AG04450 (cell line): Measurements from ENCODE around the gene ADAMTS16. TPM values are rescaled to one million over a fixed set of nuclear protein-coding genes. Genes with fewer than 3 reads are reported as not detected.

ENCODE experiments used
- CTCF ChIA-PET: fragments of 300-600, 350-600 bp; formaldehyde crosslinking; extraction: SDS; loops from one replicate; lab custom pipeline; 2022; ENCODE audit warnings: antibody characterized with exemption, inconsistent platforms; lab: Charles Lee
- POLR2A ChIA-PET: fragments of 350-600 bp; formaldehyde crosslinking; extraction: SDS; loops from one replicate; lab custom pipeline; 2021; ENCODE audit warnings: antibody characterized with exemption, inconsistent platforms; lab: Yijun Ruan, JAX
- DNase-seq: peaks from one replicate; pipeline ENCODE4 v3.0.0-alpha.2; 2011; ENCODE audit warnings: low read depth, low spot score
- H3K27ac ChIP-seq: one replicate; pipeline ENCODE4 v1.5.1; 2012; ENCODE audit warnings: low read depth, low read length, control low read depth
- H3K27me3 ChIP-seq: one replicate; pipeline ENCODE4 v1.6.0; 2012; ENCODE audit warnings: low read length; ENCODE audit not compliant: control insufficient read depth, insufficient read depth
- H3K4me3 ChIP-seq: 2 replicates; pipeline ENCODE4 v1.5.1; 2011; ENCODE audit warnings: mild to moderate bottlenecking, low read depth, low read length, control low read depth
- H3K9me3 ChIP-seq: 2 replicates; pipeline ENCODE4 v1.5.1; 2012; ENCODE audit warnings: low read length; ENCODE audit not compliant: control insufficient read depth, insufficient read depth
- polyA plus RNA-seq: library from polyadenylated mRNA; depleted of rRNA; stranded (reverse); fragments of >200 nt; gene quantifications from 2 replicates; pipeline ENCODE4 v1.2.3, GENCODE V29; 2011
- TF ChIP-seq, protein P1 (sequence below): IDR thresholded peaks from 2 replicates; pipeline ENCODE4 v1.5.1; 2011; ENCODE audit warnings: low read depth, low read length, control low read depth, inconsistent platforms

Gene ADAMTS16
- polyA plus RNA-seq, 1 experiment, result 0.04 TPM

- Histone ChIP-seq H3K9me3 (peaks cover 19% of the 10 kb centered on the region), H3K4me3 (no peak overlapping the region), H3K27ac (no peak overlapping the region), H3K27me3 (no peaks in the 10 kb centered on the region)
- DNase-seq, result no peak
- ChIA-PET CTCF (no interaction called here), POLR2A (no interaction called here)
- TF ChIP-seq, protein P1, sequence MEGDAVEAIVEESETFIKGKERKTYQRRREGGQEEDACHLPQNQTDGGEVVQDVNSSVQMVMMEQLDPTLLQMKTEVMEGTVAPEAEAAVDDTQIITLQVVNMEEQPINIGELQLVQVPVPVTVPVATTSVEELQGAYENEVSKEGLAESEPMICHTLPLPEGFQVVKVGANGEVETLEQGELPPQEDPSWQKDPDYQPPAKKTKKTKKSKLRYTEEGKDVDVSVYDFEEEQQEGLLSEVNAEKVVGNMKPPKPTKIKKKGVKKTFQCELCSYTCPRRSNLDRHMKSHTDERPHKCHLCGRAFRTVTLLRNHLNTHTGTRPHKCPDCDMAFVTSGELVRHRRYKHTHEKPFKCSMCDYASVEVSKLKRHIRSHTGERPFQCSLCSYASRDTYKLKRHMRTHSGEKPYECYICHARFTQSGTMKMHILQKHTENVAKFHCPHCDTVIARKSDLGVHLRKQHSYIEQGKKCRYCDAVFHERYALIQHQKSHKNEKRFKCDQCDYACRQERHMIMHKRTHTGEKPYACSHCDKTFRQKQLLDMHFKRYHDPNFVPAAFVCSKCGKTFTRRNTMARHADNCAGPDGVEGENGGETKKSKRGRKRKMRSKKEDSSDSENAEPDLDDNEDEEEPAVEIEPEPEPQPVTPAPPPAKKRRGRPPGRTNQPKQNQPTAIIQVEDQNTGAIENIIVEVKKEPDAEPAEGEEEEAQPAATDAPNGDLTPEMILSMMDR, result no peak
Measured at GRCh38 chr5:5219541-5219940, 79.4 kb downstream of the ADAMTS16 start.

- Histone ChIP-seq H3K27me3 (no peaks in the 10 kb centered on the region), H3K27ac (no peak overlapping the region), H3K4me3 (no peak overlapping the region), H3K9me3 (peaks cover 22% of the 10 kb centered on the region)
- CTCF ChIA-PET, result no interaction called here
- DNase-seq, result no peak
- TF ChIP-seq, protein P1, result no peak
- POLR2A ChIA-PET, result no interaction called here
Measured at GRCh38 chr5:5220901-5221631, 80.9 kb downstream of the ADAMTS16 start.

DNA sequence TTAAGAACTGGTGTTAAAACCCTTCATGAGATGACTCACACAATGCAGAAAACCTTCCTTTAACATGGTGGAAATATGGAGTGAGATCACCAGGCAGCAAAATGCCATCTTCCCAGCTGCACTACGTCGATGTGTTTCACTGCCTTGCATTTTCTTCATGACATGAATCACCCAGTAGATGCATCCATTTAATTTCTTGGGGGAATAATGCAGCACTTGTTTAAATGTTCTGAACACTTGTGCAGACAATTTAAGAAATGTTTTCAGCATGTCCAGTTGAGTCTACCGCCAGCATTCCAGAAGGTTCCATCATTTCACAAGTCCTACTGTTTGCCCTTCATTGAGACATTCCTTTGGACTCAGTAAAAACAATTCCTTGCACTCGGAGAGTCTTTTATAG is 81.6 kb downstream of the ADAMTS16 start:
- DNase-seq, result no peak
- ChIA-PET POLR2A (no interaction called here), CTCF (no interaction called here)
- Histone ChIP-seq H3K9me3 (peaks cover 24% of the 10 kb centered on the region), H3K4me3 (no peak overlapping the region), H3K27ac (no peak overlapping the region), H3K27me3 (no peaks in the 10 kb centered on the region)
- TF ChIP-seq, protein P1, result no peak

- H3K27ac ChIP-seq, result no peak overlapping the region
- H3K4me3 ChIP-seq, result no peak overlapping the region
- TF ChIP-seq, protein P1, result no peak
- no peaks in the 10 kb centered on the region for H3K27me3 ChIP-seq
- CTCF ChIA-PET, result no interaction called here
- peaks cover 16% of the 10 kb centered on the region for H3K9me3 ChIP-seq
- no peak for DNase-seq
- POLR2A ChIA-PET, result no interaction called here
Measured at GRCh38 chr5:5231576-5231975, 91.4 kb downstream of the ADAMTS16 start.

- no peak overlapping the region for H3K4me3 ChIP-seq
- no peak overlapping the region for H3K27ac ChIP-seq
- DNase-seq, result no peak
- POLR2A ChIA-PET, result no interaction called here
- peaks cover 11% of the 10 kb centered on the region for H3K9me3 ChIP-seq
- TF ChIP-seq, protein P1, result no peak
- no peaks in the 10 kb centered on the region for H3K27me3 ChIP-seq
- CTCF ChIA-PET, result interaction anchor here (0.6 kb wide), 1 partner anchor 405 kb away, joined by 3 read pairs; no protein-coding TSS in a partner anchor
Measured at GRCh38 chr5:5234912-5235311, 94.8 kb downstream of the ADAMTS16 start.
